WTC11 (cell line): ENCODE data around the gene SGSH. TPM values are rescaled to one million over a fixed set of nuclear protein-coding genes. Genes with fewer than 3 reads are reported as not detected.

Experiments used
- ATF6 ChIP-seq: sonication (generic); formaldehyde crosslinking; IDR thresholded peaks from 2 replicates; pipeline ENCODE4 v1.8.1; 2023; ENCODE audit warnings: mild to moderate bottlenecking, missing genetic modification reagents
- E2F4 ChIP-seq: sonication (generic); formaldehyde crosslinking; IDR thresholded peaks from 2 replicates; pipeline ENCODE4 v1.8.1; 2022; ENCODE audit warnings: low read depth, mild to moderate bottlenecking, moderate library complexity, missing genetic modification reagents, borderline replicate concordance
- ELF4 ChIP-seq: sonication (generic); formaldehyde crosslinking; IDR thresholded peaks from 2 replicates; pipeline ENCODE4 v1.8.1; 2022; ENCODE audit warnings: low read depth, mild to moderate bottlenecking, moderate library complexity, missing genetic modification reagents
- EMX1 ChIP-seq: fragments of 250-450 bp; sonication (Bioruptor Pico); IDR thresholded peaks from 2 replicates; pipeline ENCODE4 v1.8.0; 2021; ENCODE audit warnings: mild to moderate bottlenecking
- ESRRA ChIP-seq: sonication (generic); formaldehyde crosslinking; IDR thresholded peaks from 2 replicates; pipeline ENCODE4 v1.8.1; 2022; ENCODE audit warnings: mild to moderate bottlenecking, missing genetic modification reagents, borderline replicate concordance
- FOXJ3 ChIP-seq: sonication (generic); formaldehyde crosslinking; IDR thresholded peaks from 2 replicates; pipeline ENCODE4 v1.9.0; 2021; ENCODE audit warnings: missing genetic modification reagents, mild to moderate bottlenecking, borderline replicate concordance
- GABPB1 ChIP-seq: sonication (generic); formaldehyde crosslinking; IDR thresholded peaks from 2 replicates; pipeline ENCODE4 v1.8.1; 2023; ENCODE audit warnings: mild to moderate bottlenecking, missing genetic modification reagents
- GTF2I ChIP-seq: fragments of 250-450 bp; sonication (Bioruptor Pico); conservative IDR thresholded peaks from 2 replicates; pipeline ENCODE4 v1.4.0; 2021; ENCODE audit warnings: mild to moderate bottlenecking
- HMGA2 ChIP-seq: fragments of 250-450 bp; sonication (Bioruptor Pico); IDR thresholded peaks from 2 replicates; pipeline ENCODE4 v1.4.0; 2021; ENCODE audit warnings: mild to moderate bottlenecking, moderate library complexity
- HMGXB4 ChIP-seq: sonication (generic); formaldehyde crosslinking; IDR thresholded peaks from 2 replicates; pipeline ENCODE4 v1.8.1; 2023; ENCODE audit warnings: mild to moderate bottlenecking, moderate library complexity, missing genetic modification reagents
- IRF2 ChIP-seq: sonication (generic); formaldehyde crosslinking; IDR thresholded peaks from 2 replicates; pipeline ENCODE4 v1.8.0; 2022; ENCODE audit warnings: low read depth, missing genetic modification reagents, borderline replicate concordance
- JAZF1 ChIP-seq: fragments of 250-450 bp; sonication (Bioruptor Pico); IDR thresholded peaks from 2 replicates; pipeline ENCODE4 v1.9.0; 2021; ENCODE audit warnings: moderate library complexity, mild to moderate bottlenecking, inconsistent platforms
- KAT7 ChIP-seq: sonication (generic); formaldehyde crosslinking; IDR thresholded peaks from 2 replicates; pipeline ENCODE4 v1.8.1; 2023; ENCODE audit warnings: missing genetic modification reagents, mild to moderate bottlenecking, borderline replicate concordance
- MLX ChIP-seq: sonication (generic); formaldehyde crosslinking; IDR thresholded peaks from 2 replicates; pipeline ENCODE4 v1.8.1; 2023; ENCODE audit warnings: mild to moderate bottlenecking, missing genetic modification reagents, moderate library complexity
- MXD4 ChIP-seq: fragments of 250-450 bp; sonication (Bioruptor Pico); IDR thresholded peaks from 2 replicates; pipeline ENCODE4 v1.8.0; 2021; ENCODE audit warnings: mild to moderate bottlenecking, moderate library complexity, borderline replicate concordance
- MYBL2 ChIP-seq: sonication (generic); formaldehyde crosslinking; IDR thresholded peaks from 2 replicates; pipeline ENCODE4 v1.8.1; 2023; ENCODE audit warnings: mild to moderate bottlenecking, moderate library complexity, missing genetic modification reagents
- NFATC4 ChIP-seq: fragments of 250-450 bp; sonication (Bioruptor Pico); IDR thresholded peaks from 2 replicates; pipeline ENCODE4 v1.9.0; 2021; ENCODE audit warnings: mild to moderate bottlenecking
- NR1H2 ChIP-seq: sonication (generic); formaldehyde crosslinking; IDR thresholded peaks from 2 replicates; pipeline ENCODE4 v1.9.0; 2021; ENCODE audit warnings: mild to moderate bottlenecking, moderate library complexity, missing genetic modification reagents
- PREB ChIP-seq: sonication (generic); formaldehyde crosslinking; IDR thresholded peaks from 2 replicates; pipeline ENCODE4 v1.8.1; 2022; ENCODE audit warnings: mild to moderate bottlenecking, missing genetic modification reagents, moderate library complexity, borderline replicate concordance
- PRRX2 ChIP-seq: fragments of 250-450 bp; sonication (Bioruptor Pico); IDR thresholded peaks from 2 replicates; pipeline ENCODE4 v1.8.0; 2021; ENCODE audit warnings: mild to moderate bottlenecking
- RELA ChIP-seq: sonication (generic); formaldehyde crosslinking; IDR thresholded peaks from 2 replicates; pipeline ENCODE4 v1.8.1; 2022; ENCODE audit warnings: missing genetic modification reagents, mild to moderate bottlenecking, borderline replicate concordance
- SOX15 ChIP-seq: fragments of 250-450 bp; sonication (Bioruptor Pico); IDR thresholded peaks from 2 replicates; pipeline ENCODE4 v1.9.0; 2021; ENCODE audit warnings: mild to moderate bottlenecking
- STAT6 ChIP-seq: sonication (generic); formaldehyde crosslinking; conservative IDR thresholded peaks from 2 replicates; pipeline ENCODE4 v1.8.1; 2023; ENCODE audit warnings: mild to moderate bottlenecking, low read depth, missing genetic modification reagents, moderate library complexity
- TCF7 ChIP-seq: sonication (generic); formaldehyde crosslinking; IDR thresholded peaks from 2 replicates; pipeline ENCODE4 v1.8.0; 2022; ENCODE audit warnings: mild to moderate bottlenecking, low read depth, missing genetic modification reagents, moderate library complexity
- TEAD1 ChIP-seq: sonication (generic); formaldehyde crosslinking; IDR thresholded peaks from 2 replicates; pipeline ENCODE4 v1.8.0; 2022; ENCODE audit warnings: mild to moderate bottlenecking, missing genetic modification reagents
- USF2 ChIP-seq: sonication (generic); formaldehyde crosslinking; IDR thresholded peaks from 2 replicates; pipeline ENCODE4 v1.8.1; 2023; ENCODE audit warnings: mild to moderate bottlenecking, missing genetic modification reagents, moderate library complexity
- ZNF138 ChIP-seq: sonication (generic); formaldehyde crosslinking; conservative IDR thresholded peaks from 2 replicates; pipeline ENCODE4 v1.8.1; 2022; ENCODE audit warnings: mild to moderate bottlenecking, moderate library complexity, missing genetic modification reagents
- ZNF232 ChIP-seq: sonication (generic); formaldehyde crosslinking; IDR thresholded peaks from 2 replicates; pipeline ENCODE4 v1.8.0; 2022; ENCODE audit warnings: mild to moderate bottlenecking, missing genetic modification reagents
- ZNF396 ChIP-seq: fragments of 250-450 bp; sonication (Bioruptor Pico); IDR thresholded peaks from 2 replicates; pipeline ENCODE4 v1.8.0; 2021; ENCODE audit warnings: mild to moderate bottlenecking, moderate library complexity, borderline replicate concordance
- ZSCAN18 ChIP-seq: fragments of 250-450 bp; sonication (Bioruptor Pico); IDR thresholded peaks from 2 replicates; pipeline ENCODE4 v2.1.2; 2022; ENCODE audit warnings: mild to moderate bottlenecking, moderate library complexity
- total RNA-seq: library from RNA; stranded (reverse); gene quantifications from 3 replicates; pipeline ENCODE4 v1.2.3, GENCODE V29; 2021

The SGSH gene
- total RNA-seq, 1 experiment from 2014 or later: 27.7 TPM

- no peak for TF ChIP-seq RELA (CRISPR knock-in tag)
- TF ChIP-seq ATF6 (CRISPR knock-in tag): no peak
- no peak for TF ChIP-seq GTF2I (CRISPR knock-in tag)
- no peak for TF ChIP-seq TEAD1 (CRISPR knock-in tag)
- no peak for TF ChIP-seq PREB (CRISPR knock-in tag)
- TF ChIP-seq JAZF1: no peak
- no peak for TF ChIP-seq HMGA2
- TF ChIP-seq ZSCAN18 (CRISPR knock-in tag): no peak
- no peak for TF ChIP-seq NFATC4 (CRISPR knock-in tag)
- peak; percentile 72; the same call in 1 of the 2 replicates for TF ChIP-seq E2F4
- no peak for TF ChIP-seq MYBL2
- TF ChIP-seq FOXJ3 (CRISPR knock-in tag): no peak
- TF ChIP-seq SOX15 (CRISPR knock-in tag): no peak
- TF ChIP-seq MXD4: no peak
- 0 out of 2 replicates have a peak, but pooled peaks have one; percentile 53 for TF ChIP-seq ELF4 (CRISPR knock-in tag)
- TF ChIP-seq ESRRA (CRISPR knock-in tag): no peak
- TF ChIP-seq KAT7: no peak
- no peak for TF ChIP-seq HMGXB4 (CRISPR knock-in tag)
- no peak for TF ChIP-seq EMX1 (CRISPR knock-in tag)
- no peak for TF ChIP-seq TCF7 (CRISPR knock-in tag)
- TF ChIP-seq ZNF232 (CRISPR knock-in tag): no peak
- no peak for TF ChIP-seq ZNF138 (CRISPR knock-in tag)
- no peak for TF ChIP-seq USF2 (CRISPR knock-in tag)
- no peak for TF ChIP-seq PRRX2 (CRISPR knock-in tag)
- TF ChIP-seq GABPB1 (CRISPR knock-in tag): no peak
- TF ChIP-seq IRF2 (CRISPR knock-in tag): no peak
- TF ChIP-seq STAT6: no peak
- no peak for TF ChIP-seq ZNF396 (CRISPR knock-in tag)
- TF ChIP-seq NR1H2 (CRISPR knock-in tag): no peak
- no peak for TF ChIP-seq MLX
Observed at GRCh38 chr17:80260069-80260535, 40.0 kb upstream of the SGSH start (continued).
